NCI-H2029 (cell line): ENCODE measurements around the gene GTF2H2C.
"Not testable (repeated sequence)": the region's sequence is repeated elsewhere in the genome, so short reads cannot be mapped to it uniquely, and the experiment has no call there.

Experiments used
- DNase-seq: peaks from one replicate; lab custom pipeline; 2025; lab: John Stamatoyannopoulos, UW

The GTF2H2C gene

DNA sequence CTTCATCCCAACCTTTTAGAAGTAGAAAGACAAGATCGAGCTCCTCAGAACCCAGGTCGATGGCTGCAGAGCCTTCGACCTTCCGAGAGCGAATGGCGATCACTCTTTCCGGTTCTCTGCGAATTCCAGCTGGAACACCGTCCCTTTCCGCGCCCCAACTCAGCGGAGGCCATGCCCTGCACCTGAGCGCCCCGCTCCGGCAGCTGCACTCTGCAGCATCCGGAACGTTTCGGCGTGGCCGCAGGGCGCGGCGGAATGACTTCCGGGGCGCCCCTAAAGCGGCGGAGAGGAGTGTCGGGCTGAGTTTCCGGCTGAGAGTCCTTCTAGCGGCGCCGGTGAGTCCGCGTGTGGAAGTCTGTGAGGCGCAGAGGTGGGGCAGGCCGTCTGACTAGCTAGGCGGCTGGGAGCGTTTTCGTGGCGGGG, at the start of gene GTF2H2C:
GTF2H2C (plus strand) TSS at position 284 of the 423 bp plus-strand sequence. CDS start 4,942 bp downstream, outside the sequence.
- not testable (repeated sequence) for DNase-seq

DNA sequence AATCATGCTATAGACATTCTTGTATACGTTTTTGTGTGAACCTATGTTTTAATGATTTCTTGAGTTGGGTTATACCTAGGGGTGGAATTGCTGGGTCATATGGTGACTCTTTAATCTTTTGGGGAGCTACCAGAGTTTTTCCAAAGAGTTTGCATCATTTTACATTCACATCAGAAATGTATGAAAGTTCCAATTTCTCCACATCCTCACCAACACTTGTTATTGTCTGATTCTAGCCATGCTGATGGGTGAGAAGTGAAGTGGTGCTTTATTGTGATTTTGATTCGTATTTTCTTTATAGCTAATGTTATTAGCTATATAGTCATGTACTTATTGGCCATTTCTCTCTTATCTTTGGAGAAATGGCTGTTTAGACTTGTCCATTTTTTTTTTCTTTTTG, 49.3 kb upstream of the GTF2H2C start:
- no peak for DNase-seq

DNA sequence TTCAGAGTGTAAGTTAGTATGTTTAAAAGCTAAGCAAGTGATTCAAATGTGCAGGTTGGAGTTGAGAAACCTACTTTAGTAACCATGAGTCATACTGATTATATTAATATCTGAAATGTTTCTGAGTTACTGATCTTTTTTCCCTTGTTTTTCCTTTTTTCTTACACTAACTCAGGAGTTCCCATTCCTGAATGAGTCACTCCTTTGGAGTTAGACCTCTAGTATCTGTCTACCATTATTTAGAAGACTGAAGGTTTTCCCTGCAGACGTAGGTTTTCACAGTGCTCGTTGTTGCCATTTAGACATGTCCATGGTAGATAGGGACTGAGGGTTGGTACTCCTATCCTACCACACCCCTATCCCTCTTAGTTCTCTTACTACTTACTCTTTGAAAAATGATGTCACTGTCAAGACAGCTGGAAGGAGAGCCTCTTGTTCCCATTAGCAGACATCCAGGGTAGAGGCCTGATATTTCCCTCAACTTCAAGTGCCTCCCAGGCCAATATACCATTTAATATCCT, 47.2 kb upstream of the GTF2H2C start:
- no peak for DNase-seq

DNA sequence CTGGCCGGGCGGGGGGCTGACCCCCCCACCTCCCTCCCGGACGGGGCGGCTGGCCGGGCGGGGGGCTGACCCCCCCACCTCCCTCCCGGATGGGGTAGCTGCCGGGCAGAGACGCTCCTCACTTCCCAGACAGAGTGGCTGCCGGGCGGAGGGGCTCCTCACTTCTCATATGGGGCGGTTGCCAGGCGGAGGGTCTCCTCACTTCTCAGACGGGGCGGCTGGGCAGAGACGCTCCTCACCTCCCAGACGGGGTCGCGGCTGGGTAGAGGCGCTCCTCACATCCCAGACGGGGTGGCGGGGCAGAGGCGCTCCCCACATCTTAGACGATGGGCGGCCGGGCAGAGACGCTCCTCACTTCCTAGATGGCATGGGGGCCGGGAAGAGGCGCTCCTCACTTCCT, 44.4 kb upstream of the GTF2H2C start:
- not testable (repeated sequence) for DNase-seq

DNA sequence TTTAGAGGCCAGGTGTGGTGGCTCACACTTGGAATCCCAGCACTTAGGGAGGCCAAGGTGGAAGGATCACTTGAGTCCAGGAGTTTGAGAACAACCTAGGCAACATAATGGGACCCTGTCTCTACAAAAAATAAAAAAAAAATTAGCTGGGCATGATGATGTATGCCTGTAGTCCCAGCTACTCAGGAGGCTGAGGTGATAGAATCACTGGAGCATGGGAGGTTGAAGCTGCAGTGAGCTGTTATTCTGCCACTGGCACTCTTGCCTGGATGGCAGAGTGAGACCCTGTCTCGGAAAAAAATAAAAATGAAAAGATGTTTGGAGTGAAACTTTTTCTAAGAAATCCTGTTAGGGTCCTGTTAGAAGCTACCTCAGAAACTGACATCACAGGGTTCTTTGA, 43.2 kb upstream of the GTF2H2C start:
- DNase-seq: no peak

DNA sequence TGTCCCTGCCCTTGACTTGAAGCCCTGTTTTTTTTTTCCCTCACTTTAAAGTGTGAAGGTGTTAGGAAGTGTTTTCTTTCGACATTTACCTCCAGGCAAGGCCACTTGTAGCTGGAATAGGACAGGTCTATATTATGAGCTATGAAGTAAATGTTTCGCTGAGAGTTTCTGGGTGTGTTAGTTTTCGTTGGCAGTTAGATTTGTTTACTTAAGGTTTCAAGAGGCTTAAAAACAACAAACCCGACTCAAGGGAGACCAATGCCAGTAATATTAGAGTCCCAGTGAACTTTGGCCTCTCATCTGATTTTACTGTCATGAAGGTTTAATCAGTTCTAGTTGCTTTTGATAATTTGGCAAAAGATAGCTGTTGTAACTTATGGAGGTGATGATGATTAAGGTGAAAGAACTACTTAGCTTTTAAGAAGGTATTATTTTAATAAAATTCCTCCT, 42.2 kb upstream of the GTF2H2C start:
- peak; percentile 73 for DNase-seq

DNA sequence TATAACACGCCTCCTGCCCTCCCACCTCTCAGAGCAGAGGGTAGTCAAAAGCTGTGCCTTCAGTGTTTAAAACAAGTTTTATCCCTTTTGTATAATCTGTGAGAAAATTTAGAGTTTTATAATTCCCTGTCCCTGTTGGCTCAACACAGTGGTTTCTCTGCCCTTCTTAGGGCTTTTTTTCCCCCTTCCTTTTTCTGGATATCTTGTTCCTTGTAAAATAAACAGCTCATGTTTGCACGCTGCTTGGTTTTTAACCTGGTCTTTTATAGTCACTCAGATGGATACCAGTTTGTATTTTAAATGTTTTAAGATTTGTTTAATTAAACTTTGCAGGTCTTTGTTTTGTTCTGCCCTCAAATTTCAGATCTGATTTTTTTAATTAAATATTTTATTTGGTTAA, 40.7 kb upstream of the GTF2H2C start:
- no peak for DNase-seq

DNA sequence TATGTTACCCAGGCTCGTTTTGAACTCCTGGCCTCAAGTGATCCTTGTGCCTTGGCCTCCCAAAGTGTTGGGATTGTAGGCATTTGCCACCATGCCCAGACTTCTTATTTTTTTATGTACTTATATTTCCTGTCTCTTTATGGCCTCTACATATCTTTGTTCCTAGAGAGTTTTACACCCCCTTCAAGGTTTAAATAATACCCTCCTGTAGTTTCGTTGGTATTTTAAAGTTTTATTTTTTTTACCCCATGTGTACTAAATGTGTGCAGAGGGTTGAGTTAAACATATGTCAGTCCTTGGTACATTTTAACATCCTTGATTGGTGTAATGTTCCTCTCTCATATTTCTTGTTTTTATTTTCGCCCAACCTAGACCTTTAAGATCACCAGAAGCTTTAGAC, 38.0 kb upstream of the GTF2H2C start:
- DNase-seq: no peak

DNA sequence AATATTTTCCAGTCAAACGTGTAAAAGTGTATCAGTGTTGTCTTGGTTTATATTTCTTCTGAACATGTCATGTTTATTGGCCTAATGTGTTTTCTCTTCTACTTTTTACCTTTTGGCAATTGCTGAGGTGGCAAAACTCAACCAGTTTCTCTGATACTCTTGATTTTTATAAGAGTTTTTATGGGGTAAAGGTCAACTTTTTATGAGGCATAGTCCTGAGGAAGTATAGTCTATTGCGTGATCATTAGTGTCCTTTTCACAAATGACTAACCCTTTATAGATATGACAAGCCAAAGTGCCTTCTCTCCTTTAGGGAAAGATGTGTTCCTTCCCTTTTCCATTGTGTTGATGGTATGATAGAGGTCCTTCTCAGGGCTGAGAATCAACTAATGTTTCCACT, 34.5 kb upstream of the GTF2H2C start:
- DNase-seq: no peak

DNA sequence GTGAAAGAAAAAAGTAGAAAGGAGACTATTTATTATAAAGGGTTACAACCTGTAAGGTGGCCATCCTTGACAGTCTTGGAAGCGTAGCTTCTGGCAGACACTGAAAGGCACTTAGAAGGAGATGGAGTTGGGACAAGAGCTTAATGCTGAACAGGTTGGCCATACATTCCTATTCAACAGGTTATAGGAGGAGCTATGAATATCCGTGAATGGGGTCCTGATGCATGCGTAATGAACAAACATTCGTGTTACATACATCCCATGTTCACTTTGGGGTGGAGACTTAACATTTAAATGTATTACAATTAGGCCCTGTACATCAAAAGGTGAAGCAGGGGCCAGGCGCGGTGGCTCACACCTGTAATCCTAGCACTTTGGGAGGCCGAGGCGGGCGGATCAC, 33.3 kb upstream of the GTF2H2C start:
- DNase-seq: no peak

DNA sequence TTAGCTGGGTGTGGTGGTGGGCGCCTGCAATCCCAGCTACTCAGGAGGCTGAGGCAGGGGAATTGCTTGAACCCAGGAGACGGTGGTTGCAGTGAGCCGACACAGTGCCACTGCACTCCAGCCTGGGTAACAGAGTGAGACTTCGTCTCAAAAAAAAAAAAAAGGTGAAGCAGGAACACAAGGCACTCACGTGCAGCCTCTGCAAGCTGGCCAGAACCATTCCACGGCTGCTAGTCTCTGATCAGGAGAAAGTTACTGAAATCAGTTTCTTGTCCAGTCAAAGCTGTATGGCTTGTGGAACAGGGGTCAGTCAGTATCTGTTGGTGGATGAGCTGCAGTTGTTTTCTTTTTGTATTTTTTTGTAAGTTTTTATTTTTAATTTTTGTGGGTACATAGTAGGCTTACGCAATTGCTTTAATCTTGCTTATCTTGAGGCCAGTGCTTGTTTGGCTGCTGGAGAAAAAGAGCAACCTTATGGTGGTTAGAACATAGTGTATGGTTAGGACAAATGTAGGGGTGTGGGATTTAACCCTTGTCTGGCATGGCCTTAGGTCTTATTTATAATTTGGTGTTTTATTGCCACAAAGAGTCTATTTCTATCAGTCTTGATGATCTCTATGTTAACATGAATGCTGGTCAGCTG, 32.7 kb upstream of the GTF2H2C start:
- DNase-seq: no peak

DNA sequence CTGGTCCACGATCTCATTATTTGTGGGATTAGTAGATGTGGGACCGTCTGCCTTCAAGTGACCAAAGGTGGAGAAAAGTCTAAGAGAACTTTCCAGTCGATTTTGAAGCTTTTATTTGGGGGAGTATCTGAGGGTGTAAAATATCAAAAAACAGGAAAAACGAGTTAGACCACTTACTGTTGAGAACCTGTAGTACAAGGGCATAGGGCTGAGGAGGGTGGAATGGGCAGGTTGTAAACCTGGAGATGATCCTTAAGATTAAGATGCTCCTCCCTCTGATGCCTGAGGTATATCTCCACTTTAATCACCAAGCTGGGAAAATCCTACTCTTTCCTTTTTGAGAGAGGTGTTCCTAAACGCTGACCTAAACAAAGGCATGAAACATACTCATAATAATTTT, 32.0 kb upstream of the GTF2H2C start:
- DNase-seq: peak; percentile 37

DNA sequence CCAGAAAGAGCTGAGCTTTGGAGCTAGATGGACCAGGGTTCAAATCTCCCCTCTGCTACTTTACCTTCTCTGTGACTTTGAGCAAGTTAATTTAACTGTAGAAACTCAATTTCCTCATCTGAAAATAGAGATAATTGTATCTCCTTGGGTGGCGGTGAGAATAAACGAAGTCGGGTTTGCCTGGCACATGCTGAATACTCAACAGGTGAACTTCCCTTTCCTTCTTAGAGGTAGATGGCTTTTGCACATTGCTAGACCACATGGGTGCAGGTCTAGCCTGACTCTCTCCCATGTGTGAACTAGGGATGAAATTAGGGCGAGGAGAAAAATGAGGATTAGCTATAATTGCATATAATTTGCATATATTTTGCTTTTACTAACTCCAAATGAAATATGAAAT, 31.4 kb upstream of the GTF2H2C start:
- no peak for DNase-seq

DNA sequence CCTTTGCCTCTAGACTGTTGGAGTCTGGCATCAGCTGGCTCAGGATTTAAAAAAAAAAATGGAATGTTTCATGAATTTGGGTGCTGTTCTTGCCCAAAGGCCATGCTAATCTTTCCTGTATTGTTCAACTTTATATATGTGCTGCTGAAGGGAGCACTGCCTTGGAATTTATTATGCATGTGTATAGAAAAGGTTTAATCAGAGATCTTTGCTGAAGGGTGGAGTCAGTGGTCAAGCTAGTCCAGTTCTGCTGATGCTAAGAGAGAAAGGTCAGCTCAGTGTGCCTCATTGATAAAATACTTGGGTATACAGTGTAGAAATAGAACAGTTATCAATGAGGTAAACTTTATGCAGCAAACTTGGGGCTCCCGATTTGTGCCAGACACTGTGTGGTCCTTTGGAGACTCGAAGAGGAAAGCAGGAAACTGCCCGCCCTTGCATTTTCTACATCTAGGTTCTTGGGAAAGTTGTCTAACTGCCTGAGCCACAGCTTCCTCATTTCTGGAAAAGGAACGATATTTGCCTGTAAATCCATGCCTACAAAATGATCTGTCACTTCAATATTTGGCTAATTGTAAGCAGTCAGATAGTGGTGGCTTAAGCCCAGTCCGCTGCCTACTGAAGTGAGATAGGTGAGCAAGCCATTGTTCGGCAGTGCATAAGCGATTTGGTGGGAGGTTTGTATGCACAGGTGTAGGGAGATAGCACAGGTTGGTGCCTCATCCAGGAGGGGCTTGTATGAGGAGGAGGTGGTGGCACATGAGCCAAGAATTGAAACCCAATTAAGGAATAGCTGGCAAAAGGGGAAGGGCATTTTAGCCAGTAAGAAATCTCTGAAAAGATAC, 29.2 kb upstream of the GTF2H2C start:
- DNase-seq: peak; percentile 65

DNA sequence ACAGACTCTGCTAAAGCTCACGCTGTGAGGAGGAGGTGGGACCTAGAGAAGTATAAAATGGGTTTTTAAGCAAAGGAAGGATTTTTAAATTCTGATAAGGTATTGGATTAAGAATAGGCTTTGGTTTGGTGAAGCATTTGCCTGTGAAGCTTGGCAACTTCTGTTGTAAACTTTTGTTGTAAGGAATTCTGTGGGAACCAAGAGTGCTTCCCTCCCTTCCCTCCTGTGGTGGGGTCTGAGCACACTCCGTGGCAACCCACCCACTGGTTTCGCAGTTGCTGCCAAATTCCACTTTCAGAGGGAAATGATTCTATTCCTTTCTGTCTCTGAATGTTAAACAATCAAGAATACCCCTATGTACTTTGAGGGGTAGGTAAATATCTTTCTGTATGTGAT, 28.6 kb upstream of the GTF2H2C start:
- DNase-seq: no peak

DNA sequence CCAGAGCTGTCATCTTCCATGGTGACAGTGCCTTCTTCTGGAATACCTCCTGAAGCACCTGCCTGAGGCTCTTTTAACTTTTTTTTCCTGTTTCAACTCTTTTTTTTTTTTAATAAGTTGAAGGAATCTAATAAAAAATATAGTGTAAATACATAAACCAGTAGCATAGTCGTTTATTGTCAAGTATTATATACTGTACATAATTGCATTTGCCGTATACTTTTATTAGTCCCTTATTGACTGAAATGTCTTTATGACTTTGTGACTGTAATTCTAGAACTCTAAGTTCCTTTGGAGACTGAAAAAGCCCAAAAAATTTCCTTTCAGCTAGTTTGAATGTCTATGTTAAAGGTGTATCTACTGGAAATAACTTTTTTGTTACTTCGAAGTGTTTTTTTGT, 22.1 kb upstream of the GTF2H2C start:
- not testable (repeated sequence) for DNase-seq

DNA sequence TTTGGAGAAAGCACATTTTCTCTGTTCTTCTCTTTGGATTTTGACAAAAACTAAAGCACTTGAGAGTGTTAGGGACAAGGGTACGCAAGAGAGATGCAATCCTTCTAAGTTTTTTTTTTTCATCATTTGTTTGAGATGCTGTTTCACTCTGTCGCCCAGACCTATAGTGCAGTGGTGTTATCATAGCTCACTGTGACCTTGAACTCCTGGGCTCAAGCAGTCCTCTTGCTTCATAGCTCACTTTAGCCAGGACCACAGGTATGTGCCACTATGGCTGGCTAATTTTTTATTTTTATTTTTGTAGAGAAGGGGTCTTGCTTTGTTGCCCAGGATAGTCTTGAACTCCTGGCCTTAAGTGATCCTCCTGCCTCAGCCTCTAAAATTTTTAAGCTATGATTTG, 21.3 kb upstream of the GTF2H2C start:
- DNase-seq: not testable (repeated sequence)

DNA sequence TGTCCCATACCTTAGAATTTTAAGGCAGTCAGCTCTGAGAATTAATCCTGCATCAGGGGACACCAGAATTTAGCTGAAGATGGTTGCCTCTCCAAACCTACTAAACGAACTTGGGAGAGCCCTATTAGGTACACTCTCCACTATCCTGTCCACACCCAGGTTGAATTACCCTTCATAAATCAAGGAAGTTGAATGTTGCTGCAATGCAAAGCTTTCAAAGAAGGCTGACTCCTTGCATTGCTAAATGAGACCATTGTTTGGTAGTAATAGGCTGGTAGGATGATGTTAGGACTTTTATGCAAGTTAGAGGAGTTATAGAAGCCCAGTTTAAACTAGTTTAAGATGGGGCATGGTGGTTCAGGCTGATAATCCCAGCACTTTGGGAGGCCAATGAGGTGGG, 18.6 kb upstream of the GTF2H2C start:
- DNase-seq: not testable (repeated sequence)

DNA sequence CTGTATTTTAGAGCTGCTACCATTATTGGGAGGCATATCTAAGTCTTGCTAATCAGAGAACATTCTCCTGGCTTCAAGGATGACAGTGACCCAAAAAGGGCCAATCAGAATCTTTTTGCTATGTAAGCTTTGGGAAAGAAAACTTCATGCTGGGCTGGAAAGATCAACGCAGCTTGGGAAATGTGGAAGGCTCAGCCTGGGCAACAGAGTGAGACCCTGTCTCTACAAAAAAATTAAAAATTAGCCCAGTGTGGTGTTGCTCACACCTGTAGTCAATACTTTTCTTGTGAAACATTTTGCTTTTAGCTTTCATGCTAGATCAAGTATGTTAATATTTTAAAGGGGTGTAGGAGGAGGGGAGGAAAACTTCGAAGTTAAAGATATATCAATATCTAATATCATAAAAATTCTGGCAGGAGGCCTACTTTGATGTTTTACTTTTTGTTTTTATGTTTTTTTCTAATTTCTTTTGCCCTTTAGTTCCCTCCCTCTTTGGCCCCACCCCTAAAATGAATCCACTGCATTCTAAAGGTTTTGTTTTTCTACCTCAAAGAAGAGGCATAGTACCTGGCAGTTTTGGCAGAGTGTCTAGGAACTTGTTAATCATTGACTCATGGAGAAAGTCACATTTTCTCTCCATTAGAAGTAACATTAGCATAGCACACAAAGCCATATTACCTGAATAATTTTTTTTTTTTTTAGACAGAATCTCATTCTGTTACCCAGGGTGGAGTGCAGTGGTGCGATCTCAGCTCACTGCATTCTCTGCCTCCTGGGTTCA, 17.0 kb upstream of the GTF2H2C start:
- DNase-seq: not testable (repeated sequence)

DNA sequence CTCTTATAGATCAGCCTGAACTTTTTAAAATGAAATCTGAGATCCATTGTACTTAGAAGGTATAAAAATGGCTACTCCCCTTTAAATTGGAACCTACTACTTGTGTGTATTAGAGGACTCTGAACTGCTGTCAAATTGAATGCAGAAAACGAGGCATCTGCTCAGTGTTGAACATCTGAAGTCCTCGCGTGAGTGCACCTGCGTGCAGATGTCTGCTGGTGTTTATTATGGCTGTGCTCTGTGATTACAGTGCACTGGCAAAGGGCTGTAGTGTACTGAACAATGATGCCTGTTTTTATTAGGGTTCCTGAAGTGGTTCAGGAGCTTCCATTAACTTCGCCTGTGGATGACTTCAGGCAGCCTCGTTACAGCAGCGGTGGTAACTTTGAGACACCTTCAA, 15.4 kb upstream of the GTF2H2C start:
- not testable (repeated sequence) for DNase-seq

DNA sequence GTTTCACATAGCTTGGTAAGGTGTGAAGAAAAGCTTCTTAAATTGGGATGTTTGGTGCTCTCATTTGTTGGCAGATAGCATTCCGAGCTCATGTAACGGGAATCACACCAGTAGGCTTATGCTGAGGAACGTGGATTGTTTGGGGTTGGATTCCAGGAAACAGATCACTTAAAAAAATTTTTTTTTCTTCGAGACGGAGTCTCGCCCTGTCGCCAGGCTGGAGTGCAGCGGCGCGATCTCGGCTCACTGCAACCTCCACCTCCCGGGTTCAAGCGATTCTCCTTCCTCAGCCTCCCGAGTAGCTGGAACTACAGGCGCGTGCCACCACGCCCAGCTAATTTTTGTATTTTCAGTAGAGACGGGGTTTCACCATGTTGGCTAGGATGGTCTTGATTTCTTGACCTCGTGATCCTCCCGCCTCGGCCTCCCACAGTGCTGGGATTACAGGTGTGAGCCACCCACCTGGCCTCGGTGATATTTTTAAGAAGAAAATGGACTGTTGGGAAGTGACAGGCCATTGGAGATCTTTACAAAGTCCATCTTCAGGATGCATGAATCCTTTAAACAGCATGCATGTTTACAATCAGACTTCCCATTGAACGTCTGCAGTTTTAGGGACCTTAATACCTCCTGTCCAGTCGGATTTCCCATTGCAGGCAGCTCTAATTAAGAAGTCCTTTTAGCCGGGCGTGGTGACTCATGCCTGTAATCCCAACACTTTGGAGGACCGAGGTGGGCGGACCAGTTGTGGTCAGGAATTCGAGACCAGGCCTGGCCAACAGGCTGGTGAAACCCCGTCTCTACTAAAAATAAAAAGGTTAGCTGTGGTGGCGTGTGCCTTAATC, 818 bp downstream of the GTF2H2C start:
- not testable (repeated sequence) for DNase-seq
